MCF 10A (cell line): Measurements from ENCODE around the gene QSOX1. TPM values are rescaled to one million over a fixed set of nuclear protein-coding genes. Genes with fewer than 3 reads are reported as not detected.

Experiments
- BruUV-seq: library from RNA; stranded (reverse); fragments of 400-500 nt; replicated peaks from 2 replicates; lab custom pipeline; 2021; lab: Mats Ljungman, UMichigan
- CTCF ChIA-PET: fragments of 300-600 bp; sonication (Branson Sonifier 250); formaldehyde crosslinking; extraction: SDS; loops from one replicate; lab custom pipeline; 2021; ENCODE audit warnings: antibody characterized with exemption, inconsistent platforms; lab: Yijun Ruan, JAX
- POLR2A ChIA-PET: fragments of 300-600, 350-650 bp; sonication (Branson Sonifier 250); formaldehyde crosslinking; extraction: SDS; loops from one replicate; lab custom pipeline; 2020; ENCODE audit warnings: antibody characterized with exemption, inconsistent platforms; lab: Yijun Ruan, JAX
- DNase-seq: peaks from one replicate; pipeline ENCODE4 v3.0.0-alpha.2; 2018; ENCODE audit not compliant: unreplicated experiment
- H3K27ac Mint-ChIP-seq: one replicate; pipeline ENCODE4 v1.8.0; 2022; ENCODE audit warnings: mild to moderate bottlenecking, low read depth, mixed read lengths; ENCODE audit not compliant: unreplicated experiment
- H3K27me3 Mint-ChIP-seq: one replicate; pipeline ENCODE4 v1.8.0; 2022; ENCODE audit warnings: mixed read lengths; ENCODE audit not compliant: insufficient read depth, unreplicated experiment
- H3K36me3 Mint-ChIP-seq: one replicate; pipeline ENCODE4 v1.8.0; 2022; ENCODE audit warnings: mild to moderate bottlenecking, moderate library complexity, mixed read lengths; ENCODE audit not compliant: insufficient read depth, unreplicated experiment
- H3K4me1 Mint-ChIP-seq: one replicate; pipeline ENCODE4 v1.8.0; 2022; ENCODE audit warnings: mixed read lengths; ENCODE audit not compliant: insufficient read depth, unreplicated experiment
- H3K4me3 Mint-ChIP-seq: one replicate; pipeline ENCODE4 v1.8.0; 2022; ENCODE audit warnings: mild to moderate bottlenecking, moderate library complexity, mixed read lengths; ENCODE audit not compliant: unreplicated experiment
- H3K9me3 Mint-ChIP-seq: one replicate; pipeline ENCODE4 v1.8.0; 2022; ENCODE audit warnings: mixed read lengths; ENCODE audit not compliant: unreplicated experiment
- intact Hi-C: fragments of 100-400 bp; cut with micrococcal nuclease; formaldehyde crosslinking; loops from 2 replicates; pipeline ENCODE4 v1.14.1; 2022
- total RNA-seq: library from RNA; stranded (reverse); gene quantifications from 2 replicates; pipeline ENCODE4 v1.2.3, GENCODE V29; 2022
- TF ChIP-seq, protein P1 (sequence below): fragments of 200-600 bp; IDR thresholded peaks from one replicate; pipeline ENCODE4 v1.8.0; 2022; ENCODE audit warnings: antibody characterized with exemption, mild to moderate bottlenecking; ENCODE audit not compliant: unreplicated experiment

Gene QSOX1
- total RNA-seq, 1 experiment from 2014 or later: 309 TPM

- H3K9me3 Mint-ChIP-seq: no peaks in the 10 kb centered on the region
- no peaks in the 10 kb centered on the region for H3K36me3 Mint-ChIP-seq
- BruUV-seq: no TSS peak
- POLR2A ChIA-PET: interaction anchor here (1.4 kb wide), 1 partner anchor 226 kb away, joined by 4 read pairs; no protein-coding TSS in a partner anchor
- H3K27me3 Mint-ChIP-seq: no peaks in the 10 kb centered on the region
- CTCF ChIA-PET: interaction anchor here (0.6 to 4.4 kb wide), 21 partner anchors 10 to 938 kb away, joined by 3 to 57 read pairs (median 6); no protein-coding TSS in a partner anchor
- peaks cover 11% of the 10 kb centered on the region for H3K4me1 Mint-ChIP-seq
- TF ChIP-seq, protein P1, sequence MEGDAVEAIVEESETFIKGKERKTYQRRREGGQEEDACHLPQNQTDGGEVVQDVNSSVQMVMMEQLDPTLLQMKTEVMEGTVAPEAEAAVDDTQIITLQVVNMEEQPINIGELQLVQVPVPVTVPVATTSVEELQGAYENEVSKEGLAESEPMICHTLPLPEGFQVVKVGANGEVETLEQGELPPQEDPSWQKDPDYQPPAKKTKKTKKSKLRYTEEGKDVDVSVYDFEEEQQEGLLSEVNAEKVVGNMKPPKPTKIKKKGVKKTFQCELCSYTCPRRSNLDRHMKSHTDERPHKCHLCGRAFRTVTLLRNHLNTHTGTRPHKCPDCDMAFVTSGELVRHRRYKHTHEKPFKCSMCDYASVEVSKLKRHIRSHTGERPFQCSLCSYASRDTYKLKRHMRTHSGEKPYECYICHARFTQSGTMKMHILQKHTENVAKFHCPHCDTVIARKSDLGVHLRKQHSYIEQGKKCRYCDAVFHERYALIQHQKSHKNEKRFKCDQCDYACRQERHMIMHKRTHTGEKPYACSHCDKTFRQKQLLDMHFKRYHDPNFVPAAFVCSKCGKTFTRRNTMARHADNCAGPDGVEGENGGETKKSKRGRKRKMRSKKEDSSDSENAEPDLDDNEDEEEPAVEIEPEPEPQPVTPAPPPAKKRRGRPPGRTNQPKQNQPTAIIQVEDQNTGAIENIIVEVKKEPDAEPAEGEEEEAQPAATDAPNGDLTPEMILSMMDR: no peak
- intact Hi-C loops: loop anchor here (1.0 to 10.0 kb wide), 4 partner anchors 165 to 613 kb away; no protein-coding TSS in a partner anchor
- H3K4me3 Mint-ChIP-seq: no peak overlapping the region
- H3K27ac Mint-ChIP-seq: no peak overlapping the region
- no peak for DNase-seq
Observed at GRCh38 chr1:180251526-180252305, 97.0 kb downstream of the QSOX1 start.

DNA sequence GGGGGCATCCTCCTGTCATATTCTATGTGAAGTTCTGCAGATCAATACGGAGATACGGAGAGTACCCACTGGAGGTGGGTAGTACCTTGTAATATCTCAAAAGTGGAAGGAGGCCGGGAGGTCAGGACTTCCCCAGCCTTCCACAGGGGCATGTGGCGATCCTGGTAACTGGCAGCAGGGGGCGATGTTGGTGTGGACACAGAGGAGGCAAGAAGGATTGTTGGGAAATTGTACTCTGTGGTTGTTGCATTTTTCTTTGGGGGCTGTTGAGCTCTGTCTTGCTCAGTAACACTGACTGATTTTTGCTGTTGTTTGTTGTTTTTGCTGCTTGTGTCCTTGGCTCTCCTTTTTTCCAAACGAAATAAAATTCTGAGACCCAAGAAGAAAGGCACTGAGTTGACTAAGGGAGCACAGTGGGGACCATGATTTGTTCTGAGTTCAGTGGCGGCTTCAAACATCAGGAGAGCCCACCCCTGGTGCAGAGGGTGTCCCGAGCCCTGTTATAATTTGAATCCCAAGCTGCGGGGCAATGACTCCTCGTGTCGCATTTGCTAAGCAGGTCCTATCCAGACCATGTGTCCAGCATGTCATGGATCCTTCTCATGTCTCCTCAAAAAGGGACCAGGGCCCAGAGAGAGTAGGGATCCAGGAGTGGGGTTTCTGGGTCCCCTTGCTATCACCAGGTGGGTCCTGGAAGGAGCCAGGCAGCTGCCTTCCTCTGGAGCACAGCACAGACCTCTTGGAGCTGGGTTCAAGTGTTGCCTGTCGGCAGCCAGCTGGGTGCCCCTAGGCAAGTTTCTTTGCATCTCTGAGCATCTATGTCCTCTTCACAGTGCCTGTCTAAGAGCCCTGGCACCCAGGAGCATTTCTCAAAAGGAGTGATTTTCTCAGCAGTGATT is 98.2 kb downstream of the QSOX1 start:
- peak; percentile 84 for DNase-seq
- Mint-ChIP-seq H3K4me3 (no peak overlapping the region), H3K4me1 (peaks cover 6% of the 10 kb centered on the region), H3K27ac (no peak overlapping the region), H3K9me3 (no peaks in the 10 kb centered on the region), H3K27me3 (peaks cover 5% of the 10 kb centered on the region), H3K36me3 (no peaks in the 10 kb centered on the region)
- intact Hi-C loops: loop anchor here (1.0 to 10.0 kb wide), 4 partner anchors 163 to 612 kb away; no protein-coding TSS in a partner anchor
- CTCF ChIA-PET: interaction anchor here (0.5 to 4.4 kb wide), 62 partner anchors 8 to 1845 kb away, joined by 3 to 57 read pairs (median 4); partner anchors contain the start of gene LHX4
- TF ChIP-seq, protein P1: peak; percentile 97
- no TSS peak for BruUV-seq
- POLR2A ChIA-PET: interaction anchor here (1.4 to 1.6 kb wide), 2 partner anchors 225 to 249 kb away, joined by 4 to 8 read pairs; partner anchors contain the start of gene ACBD6

Other genes with a start within 250 kb of the QSOX1 start
- gene CEP350, start 200.1 kb upstream of the QSOX1 start, total RNA-seq: 54.3 and 56.4 TPM in 2 replicates
- gene LHX4, start 75.4 kb downstream of the QSOX1 start, total RNA-seq: 0.07 TPM in 1 of 2 replicates, not detected in the other